K562 (cell line): ENCODE data around the gene FBXL13. TPM values are rescaled to one million over a fixed set of nuclear protein-coding genes. Genes with fewer than 3 reads are reported as not detected.

Source experiments
- CAMTA2 ChIP-seq: fragments of 250-450 bp; sonication (Bioruptor Pico); conservative IDR thresholded peaks from 2 replicates; pipeline ENCODE4 v1.5.1; 2022
- CREM ChIP-seq: IDR thresholded peaks from 2 replicates; pipeline ENCODE4 v1.6.1; 2014; ENCODE audit warnings: antibody characterized with exemption, low read depth
- GATAD2B ChIP-seq: fragments of 450-650 bp; IDR thresholded peaks from 2 replicates; pipeline ENCODE4 v1.6.1; 2017; ENCODE audit warnings: mild to moderate bottlenecking, borderline replicate concordance
- ILF3 ChIP-seq: fragments of 450-650 bp; IDR thresholded peaks from 2 replicates; pipeline ENCODE4 v1.6.1; 2018; ENCODE audit warnings: antibody characterized with exemption, mild to moderate bottlenecking, moderate library complexity, borderline replicate concordance
- MAFG ChIP-seq: fragments of 450-650 bp; conservative IDR thresholded peaks from 2 replicates; pipeline ENCODE4 v1.6.1; 2016; ENCODE audit warnings: missing genetic modification characterization, missing compliant biosample characterization
- MAZ ChIP-seq, 2 experiments: fragments of 450-650 bp in 1 of 2; sonication (generic) in 1 of 2; formaldehyde crosslinking; IDR thresholded peaks in 1 of 2; conservative IDR thresholded peaks in 1 of 2; 2 replicates each; pipeline versions ENCODE4 v1.4.0 to v1.5.0; 2020; ENCODE audit warnings: mild to moderate bottlenecking in 1 of 2, missing genetic modification reagents in 1 of 2
- MTA3 ChIP-seq: fragments of 450-650 bp; formaldehyde crosslinking; IDR thresholded peaks from 2 replicates; pipeline ENCODE4 v1.6.1; 2017; ENCODE audit warnings: mild to moderate bottlenecking, borderline replicate concordance
- SMARCA5 ChIP-seq: fragments of 450-650 bp; IDR thresholded peaks from 2 replicates; pipeline ENCODE4 v1.6.1; 2016
- TAF7 ChIP-seq: fragments of 450-650 bp; IDR thresholded peaks from 2 replicates; pipeline ENCODE4 v1.6.1; 2016; ENCODE audit warnings: missing genetic modification characterization, missing compliant biosample characterization
- ZBTB7A ChIP-seq: IDR thresholded peaks from 2 replicates; pipeline ENCODE4 v1.6.1; 2011; ENCODE audit warnings: low read depth, mild to moderate bottlenecking, low read length, moderate library complexity, borderline replicate concordance; ENCODE audit not compliant: control insufficient read depth
- ZNF121 ChIP-seq: sonication (generic); formaldehyde crosslinking; conservative IDR thresholded peaks from 2 replicates; pipeline ENCODE4 v1.8.0; 2022; ENCODE audit warnings: missing genetic modification reagents
- ZNF316 ChIP-seq: fragments of 450-650 bp; IDR thresholded peaks from 2 replicates; pipeline ENCODE4 v1.6.1; 2016
- polyA plus RNA-seq, 8 experiments: library from polyadenylated mRNA; depleted of rRNA in 4 of 8; stranded (reverse) in 5 of 8; unstranded in 3 of 8; fragments of >200 nt; fragmentation: Nextera tagmentation in 2 of 8; fragmentation: Illumina TruSeq in 1 of 8; extraction: Ambion mirVana in 2 of 8; extraction: Trizol in 1 of 8; gene quantifications; 2 replicates each; pipeline versions ENCODE4 v1.2.1 to v1.2.3, GENCODE V29; 2011 to 2014; ENCODE audit warnings: inconsistent platforms in 1 of 8, missing spikeins in 1 of 8
- total RNA-seq, 7 experiments: library from RNA; depleted of rRNA in 6 of 7; stranded (reverse); fragments of >200 nt in 6 of 7; fragmentation: Illumina TruSeq in 2 of 7; extraction: Trizol in 2 of 7; gene quantifications; 2 replicates each; pipeline versions ENCODE4 v1.2.1 to v1.2.3, GENCODE V29; 2011 to 2021; ENCODE audit warnings: low replicate concordance in 1 of 7
- TF ChIP-seq, protein P1 (sequence below): IDR thresholded peaks from 2 replicates; pipeline ENCODE4 v1.6.1; 2012; ENCODE audit warnings: low read depth, low read length, improper control_type of control experiment, borderline replicate concordance
- TF ChIP-seq, protein P2 (sequence below): fragments of 250-450 bp; sonication (Bioruptor Pico); IDR thresholded peaks from 2 replicates; pipeline ENCODE4 v1.9.0; 2021; ENCODE audit warnings: mild to moderate bottlenecking, inconsistent platforms
- TF ChIP-seq, protein P3 (sequence below): fragments of 450-650 bp; IDR thresholded peaks from 2 replicates; pipeline ENCODE4 v1.7.1; 2018; ENCODE audit warnings: mild to moderate bottlenecking, low read depth; ENCODE audit not compliant: partially characterized antibody
- TF ChIP-seq, protein P4 (sequence below): fragments of 250-450 bp; sonication (Bioruptor Pico); IDR thresholded peaks from 2 replicates; pipeline ENCODE4 v1.4.0; 2020; ENCODE audit warnings: mild to moderate bottlenecking
- TF ChIP-seq, protein P5 (sequence below): sonication (generic); formaldehyde crosslinking; IDR thresholded peaks from 2 replicates; pipeline ENCODE4 v1.8.0; 2022; ENCODE audit warnings: missing genetic modification reagents, mild to moderate bottlenecking, borderline replicate concordance

Gene FBXL13
- total and polyA plus RNA-seq, 9 of the 15 experiments (the other 6 are each of a cell fraction or from before 2014, with no cell fraction given) = 16.3 to 55.0 (median 25.4) TPM

DNA sequence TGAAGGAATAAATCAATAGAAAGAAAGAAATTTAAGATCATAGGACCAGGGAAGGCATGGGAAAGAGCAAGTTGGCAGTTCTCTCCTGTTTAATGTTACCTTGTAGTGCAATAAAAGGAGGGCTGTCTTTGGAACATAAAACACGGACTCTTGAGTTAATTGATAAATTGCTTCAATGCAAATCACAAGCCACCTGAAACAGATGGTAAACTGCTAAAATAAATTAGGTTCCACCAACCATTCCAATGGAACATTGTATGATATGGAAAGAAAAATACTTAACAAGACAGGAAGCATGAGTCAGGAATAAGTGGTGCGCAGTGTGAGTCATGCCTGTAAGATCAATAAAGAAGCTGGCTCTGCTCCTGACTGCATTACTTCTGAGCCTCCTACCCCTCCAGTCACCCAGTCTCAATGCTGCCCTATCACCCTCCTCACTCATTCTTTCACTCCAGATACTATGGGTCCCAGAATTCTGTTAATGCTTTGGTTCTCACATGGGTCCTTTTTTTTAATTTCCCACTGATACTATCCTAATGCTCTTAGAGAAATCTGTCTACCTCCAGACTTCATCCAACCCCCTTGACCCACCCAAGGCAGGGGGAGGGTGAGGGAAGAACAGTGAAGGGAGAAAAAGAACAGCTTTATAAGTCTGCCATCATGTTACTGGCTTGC lies 82.9 kb downstream of the FBXL13 start (continued):
- TF ChIP-seq, protein P1, sequence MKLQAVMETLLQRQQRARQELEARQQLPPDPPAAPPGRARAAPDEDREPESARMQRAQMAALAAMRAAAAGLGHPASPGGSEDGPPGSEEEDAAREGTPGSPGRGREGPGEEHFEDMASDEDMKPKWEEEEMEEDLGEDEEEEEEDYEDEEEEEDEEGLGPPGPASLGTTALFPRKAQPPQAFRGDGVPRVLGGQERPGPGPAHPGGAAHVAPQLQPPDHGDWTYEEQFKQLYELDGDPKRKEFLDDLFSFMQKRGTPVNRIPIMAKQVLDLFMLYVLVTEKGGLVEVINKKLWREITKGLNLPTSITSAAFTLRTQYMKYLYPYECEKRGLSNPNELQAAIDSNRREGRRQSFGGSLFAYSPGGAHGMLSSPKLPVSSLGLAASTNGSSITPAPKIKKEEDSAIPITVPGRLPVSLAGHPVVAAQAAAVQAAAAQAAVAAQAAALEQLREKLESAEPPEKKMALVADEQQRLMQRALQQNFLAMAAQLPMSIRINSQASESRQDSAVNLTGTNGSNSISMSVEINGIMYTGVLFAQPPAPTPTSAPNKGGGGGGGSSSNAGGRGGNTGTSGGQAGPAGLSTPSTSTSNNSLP = peak; percentile 79
- TF ChIP-seq, protein P2, sequence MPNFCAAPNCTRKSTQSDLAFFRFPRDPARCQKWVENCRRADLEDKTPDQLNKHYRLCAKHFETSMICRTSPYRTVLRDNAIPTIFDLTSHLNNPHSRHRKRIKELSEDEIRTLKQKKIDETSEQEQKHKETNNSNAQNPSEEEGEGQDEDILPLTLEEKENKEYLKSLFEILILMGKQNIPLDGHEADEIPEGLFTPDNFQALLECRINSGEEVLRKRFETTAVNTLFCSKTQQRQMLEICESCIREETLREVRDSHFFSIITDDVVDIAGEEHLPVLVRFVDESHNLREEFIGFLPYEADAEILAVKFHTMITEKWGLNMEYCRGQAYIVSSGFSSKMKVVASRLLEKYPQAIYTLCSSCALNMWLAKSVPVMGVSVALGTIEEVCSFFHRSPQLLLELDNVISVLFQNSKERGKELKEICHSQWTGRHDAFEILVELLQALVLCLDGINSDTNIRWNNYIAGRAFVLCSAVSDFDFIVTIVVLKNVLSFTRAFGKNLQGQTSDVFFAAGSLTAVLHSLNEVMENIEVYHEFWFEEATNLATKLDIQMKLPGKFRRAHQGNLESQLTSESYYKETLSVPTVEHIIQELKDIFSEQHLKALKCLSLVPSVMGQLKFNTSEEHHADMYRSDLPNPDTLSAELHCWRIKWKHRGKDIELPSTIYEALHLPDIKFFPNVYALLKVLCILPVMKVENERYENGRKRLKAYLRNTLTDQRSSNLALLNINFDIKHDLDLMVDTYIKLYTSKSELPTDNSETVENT (CRISPR knock-in tag) = 0 out of 2 replicates have a peak, but pooled peaks have one; percentile 10
- TF ChIP-seq ZBTB7A = 0 out of 2 replicates have a peak, but pooled peaks have one; percentile 48
- peak; percentile 45; the same call in 1 of the 2 replicates for TF ChIP-seq CREM
- peak; percentile 82 for TF ChIP-seq MAFG (tag)
- peak; percentile 90; the same call in 1 of the 2 replicates for TF ChIP-seq GATAD2B
- TF ChIP-seq, protein P3, sequence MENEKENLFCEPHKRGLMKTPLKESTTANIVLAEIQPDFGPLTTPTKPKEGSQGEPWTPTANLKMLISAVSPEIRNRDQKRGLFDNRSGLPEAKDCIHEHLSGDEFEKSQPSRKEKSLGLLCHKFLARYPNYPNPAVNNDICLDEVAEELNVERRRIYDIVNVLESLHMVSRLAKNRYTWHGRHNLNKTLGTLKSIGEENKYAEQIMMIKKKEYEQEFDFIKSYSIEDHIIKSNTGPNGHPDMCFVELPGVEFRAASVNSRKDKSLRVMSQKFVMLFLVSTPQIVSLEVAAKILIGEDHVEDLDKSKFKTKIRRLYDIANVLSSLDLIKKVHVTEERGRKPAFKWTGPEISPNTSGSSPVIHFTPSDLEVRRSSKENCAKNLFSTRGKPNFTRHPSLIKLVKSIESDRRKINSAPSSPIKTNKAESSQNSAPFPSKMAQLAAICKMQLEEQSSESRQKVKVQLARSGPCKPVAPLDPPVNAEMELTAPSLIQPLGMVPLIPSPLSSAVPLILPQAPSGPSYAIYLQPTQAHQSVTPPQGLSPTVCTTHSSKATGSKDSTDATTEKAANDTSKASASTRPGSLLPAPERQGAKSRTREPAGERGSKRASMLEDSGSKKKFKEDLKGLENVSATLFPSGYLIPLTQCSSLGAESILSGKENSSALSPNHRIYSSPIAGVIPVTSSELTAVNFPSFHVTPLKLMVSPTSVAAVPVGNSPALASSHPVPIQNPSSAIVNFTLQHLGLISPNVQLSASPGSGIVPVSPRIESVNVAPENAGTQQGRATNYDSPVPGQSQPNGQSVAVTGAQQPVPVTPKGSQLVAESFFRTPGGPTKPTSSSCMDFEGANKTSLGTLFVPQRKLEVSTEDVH = no peak
- TF ChIP-seq ILF3 = no peak; the same call in 1 of the 2 replicates
- TF ChIP-seq MTA3 = peak; percentile 91
- no peak for TF ChIP-seq MAZ (CRISPR knock-in tag; conservative IDR thresholded peaks at IDR 0.05 in 1 of 2, IDR thresholded peaks at IDR 0.05 in 1 of 2)
- no peak for TF ChIP-seq CAMTA2
- TF ChIP-seq SMARCA5 = no peak
- TF ChIP-seq, protein P4, sequence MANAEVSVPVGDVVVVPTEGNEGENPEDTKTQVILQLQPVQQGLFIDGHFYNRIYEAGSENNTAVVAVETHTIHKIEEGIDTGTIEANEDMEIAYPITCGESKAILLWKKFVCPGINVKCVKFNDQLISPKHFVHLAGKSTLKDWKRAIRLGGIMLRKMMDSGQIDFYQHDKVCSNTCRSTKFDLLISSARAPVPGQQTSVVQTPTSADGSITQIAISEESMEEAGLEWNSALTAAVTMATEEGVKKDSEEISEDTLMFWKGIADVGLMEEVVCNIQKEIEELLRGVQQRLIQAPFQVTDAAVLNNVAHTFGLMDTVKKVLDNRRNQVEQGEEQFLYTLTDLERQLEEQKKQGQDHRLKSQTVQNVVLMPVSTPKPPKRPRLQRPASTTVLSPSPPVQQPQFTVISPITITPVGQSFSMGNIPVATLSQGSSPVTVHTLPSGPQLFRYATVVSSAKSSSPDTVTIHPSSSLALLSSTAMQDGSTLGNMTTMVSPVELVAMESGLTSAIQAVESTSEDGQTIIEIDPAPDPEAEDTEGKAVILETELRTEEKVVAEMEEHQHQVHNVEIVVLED (CRISPR knock-in tag) = 0 out of 2 replicates have a peak, but pooled peaks have one; percentile 28
- TF ChIP-seq ZNF121 (CRISPR knock-in tag) = no peak
- TF ChIP-seq, protein P5, sequence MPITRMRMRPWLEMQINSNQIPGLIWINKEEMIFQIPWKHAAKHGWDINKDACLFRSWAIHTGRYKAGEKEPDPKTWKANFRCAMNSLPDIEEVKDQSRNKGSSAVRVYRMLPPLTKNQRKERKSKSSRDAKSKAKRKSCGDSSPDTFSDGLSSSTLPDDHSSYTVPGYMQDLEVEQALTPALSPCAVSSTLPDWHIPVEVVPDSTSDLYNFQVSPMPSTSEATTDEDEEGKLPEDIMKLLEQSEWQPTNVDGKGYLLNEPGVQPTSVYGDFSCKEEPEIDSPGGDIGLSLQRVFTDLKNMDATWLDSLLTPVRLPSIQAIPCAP (CRISPR knock-in tag) = no peak
- TF ChIP-seq ZNF316 = peak; percentile 93
- no peak for TF ChIP-seq TAF7
